Neural cell (in vitro differentiated cells): Measurements from ENCODE around the gene RAB6A. TPM values are rescaled to one million over a fixed set of nuclear protein-coding genes. Genes with fewer than 3 reads are reported as not detected.

Source experiments
- H2AFZ ChIP-seq: fragments of 200-600, 300-800 bp; sonication (generic), shearing (Covaris generic); 2 replicates; pipeline ENCODE4 v1.6.0; 2014; ENCODE audit warnings: low read depth, mild to moderate bottlenecking, antibody characterized with exemption, low read length, moderate library complexity
- H3F3A ChIP-seq: fragments of 200-600 bp; shearing (Covaris generic); 2 replicates; pipeline ENCODE4 v1.6.1; 2016; ENCODE audit warnings: mild to moderate bottlenecking, moderate library complexity, mixed read lengths, antibody characterized with exemption, low read length; ENCODE audit not compliant: insufficient read depth, poor library complexity, severe bottlenecking
- H3K27ac ChIP-seq: fragments of 200-600, 300-800 bp; sonication (generic), shearing (Covaris generic); 2 replicates; pipeline ENCODE4 v1.5.1; 2014; ENCODE audit warnings: mild to moderate bottlenecking, low read length, moderate library complexity
- H3K27me3 ChIP-seq: fragments of 300-800, 200-600 bp; sonication (generic), shearing (Covaris generic); 2 replicates; pipeline ENCODE4 v1.6.0; 2014; ENCODE audit warnings: mild to moderate bottlenecking, low read depth, low read length, moderate library complexity; ENCODE audit not compliant: insufficient read depth
- H3K36me3 ChIP-seq: fragments of 300-800, 200-600 bp; sonication (generic), shearing (Covaris generic); 2 replicates; pipeline ENCODE4 v1.5.1; 2014; ENCODE audit warnings: mild to moderate bottlenecking, antibody characterized with exemption, low read length, moderate library complexity; ENCODE audit not compliant: insufficient read depth
- H3K4me2 ChIP-seq: fragments of 300-800, 200-600 bp; sonication (generic), shearing (Covaris generic); 2 replicates; pipeline ENCODE4 v1.6.0; 2014; ENCODE audit warnings: mild to moderate bottlenecking, low read length
- H3K4me3 ChIP-seq: fragments of 300-800, 200-600 bp; sonication (generic), shearing (Covaris generic); 2 replicates; pipeline ENCODE4 v1.5.1; 2014; ENCODE audit warnings: mild to moderate bottlenecking, low read length, moderate library complexity
- H3K79me2 ChIP-seq: fragments of 200-600 bp; shearing (Covaris generic); replicated peaks from 2 replicates; pipeline ENCODE4 v1.6.0; 2014; ENCODE audit warnings: mild to moderate bottlenecking, low read length, moderate library complexity; ENCODE audit not compliant: insufficient read depth
- H3K9ac ChIP-seq: fragments of 300-800, 200-600 bp; sonication (generic), shearing (Covaris generic); 2 replicates; pipeline ENCODE4 v1.6.1; 2016; ENCODE audit warnings: mild to moderate bottlenecking, low read length, mixed read lengths
- H3K9me2 ChIP-seq: fragments of 200-600 bp; shearing (Covaris generic); 2 replicates; pipeline ENCODE4 v1.6.1; 2016; ENCODE audit warnings: mild to moderate bottlenecking, low read length, mixed read lengths; ENCODE audit not compliant: insufficient read depth
- H3K9me3 ChIP-seq: fragments of 200-600, 300-800 bp; sonication (generic), shearing (Covaris generic); 2 replicates; pipeline ENCODE4 v1.6.1; 2016; ENCODE audit warnings: mild to moderate bottlenecking, mixed run types, low read length, moderate library complexity, mixed read lengths
- H4K20me1 ChIP-seq: fragments of 200-600 bp; shearing (Covaris generic); 2 replicates; pipeline ENCODE4 v1.6.1; 2016; ENCODE audit warnings: mild to moderate bottlenecking, mixed run types; ENCODE audit not compliant: insufficient read depth
- EP300 ChIP-seq: fragments of 450-650 bp; conservative IDR thresholded peaks from 2 replicates; pipeline ENCODE4 v1.6.1; 2014; ENCODE audit warnings: antibody characterized with exemption, mild to moderate bottlenecking, moderate library complexity; ENCODE audit not compliant: poor library complexity, severe bottlenecking
- EZH2 ChIP-seq: fragments of 200-600, 300-800 bp; shearing (Covaris generic), sonication (generic); IDR thresholded peaks from 2 replicates; pipeline ENCODE4 v1.6.1; 2014; ENCODE audit warnings: antibody characterized with exemption, low read length, borderline replicate concordance, mild to moderate bottlenecking; ENCODE audit not compliant: insufficient read depth, poor library complexity, severe bottlenecking
- MXI1 ChIP-seq: fragments of 450-650 bp; conservative IDR thresholded peaks from 2 replicates; pipeline ENCODE4 v1.6.1; 2014; ENCODE audit warnings: antibody characterized with exemption, mild to moderate bottlenecking; ENCODE audit not compliant: poor library complexity, severe bottlenecking
- POLR2AphosphoS5 ChIP-seq: IDR thresholded peaks from 2 replicates; pipeline ENCODE4 v1.6.1; 2012
- RAD21 ChIP-seq: fragments of 450-650 bp; conservative IDR thresholded peaks from 2 replicates; pipeline ENCODE4 v1.6.1; 2014; ENCODE audit warnings: antibody characterized with exemption, mild to moderate bottlenecking, moderate library complexity
- REST ChIP-seq: IDR thresholded peaks from 2 replicates; pipeline ENCODE4 v1.6.1; 2012; ENCODE audit warnings: borderline replicate concordance
- SMC3 ChIP-seq: fragments of 450-650 bp; conservative IDR thresholded peaks from 2 replicates; pipeline ENCODE4 v1.6.1; 2014; ENCODE audit warnings: antibody characterized with exemption, mild to moderate bottlenecking, moderate library complexity; ENCODE audit not compliant: poor library complexity
- TAF1 ChIP-seq: IDR thresholded peaks from 2 replicates; pipeline ENCODE4 v1.6.1; 2012; ENCODE audit warnings: low read depth
- polyA plus RNA-seq: library from polyadenylated mRNA; depleted of rRNA; stranded (reverse); fragments of >200 nt; gene quantifications from 2 replicates; pipeline ENCODE4 v1.2.3, GENCODE V29; 2014
- TF ChIP-seq, protein P1 (sequence below): fragments of 450-650 bp; IDR thresholded peaks from 2 replicates; pipeline ENCODE4 v1.5.1; 2014; ENCODE audit warnings: antibody characterized with exemption, mild to moderate bottlenecking, moderate library complexity; ENCODE audit not compliant: poor library complexity, severe bottlenecking

The RAB6A gene
- polyA plus RNA-seq, 1 donor from 2014 or later = 155 TPM

DNA sequence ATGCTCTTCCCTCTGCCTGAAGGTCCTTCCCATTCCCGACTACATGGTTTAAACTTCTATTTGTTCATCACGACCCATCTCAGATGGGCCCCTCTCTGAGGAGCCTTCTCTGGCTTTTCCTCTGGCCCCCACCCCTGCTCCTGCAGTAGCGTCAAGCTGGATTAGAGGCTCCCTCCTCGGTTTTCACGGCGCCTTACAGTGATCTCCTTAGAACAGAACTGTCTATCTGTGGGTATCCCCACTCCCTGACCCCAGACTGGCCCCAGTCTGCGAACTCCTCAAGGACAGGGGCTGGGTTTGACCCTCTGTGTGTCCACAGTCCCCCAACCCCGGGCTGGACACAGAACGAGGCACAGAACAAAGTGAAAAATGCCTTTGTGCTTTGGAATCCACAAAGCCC lies 111.7 kb downstream of the RAB6A start:
- H3K4me3 ChIP-seq = no peak overlapping the region
- no peaks in the 10 kb centered on the region for H3K27me3 ChIP-seq
- TF ChIP-seq TAF1 = no peak
- no peak for TF ChIP-seq POLR2AphosphoS5
- no peak for TF ChIP-seq SMC3
- no peak for TF ChIP-seq EZH2
- no peak for TF ChIP-seq REST
- no peak for TF ChIP-seq MXI1
- TF ChIP-seq, protein P1, sequence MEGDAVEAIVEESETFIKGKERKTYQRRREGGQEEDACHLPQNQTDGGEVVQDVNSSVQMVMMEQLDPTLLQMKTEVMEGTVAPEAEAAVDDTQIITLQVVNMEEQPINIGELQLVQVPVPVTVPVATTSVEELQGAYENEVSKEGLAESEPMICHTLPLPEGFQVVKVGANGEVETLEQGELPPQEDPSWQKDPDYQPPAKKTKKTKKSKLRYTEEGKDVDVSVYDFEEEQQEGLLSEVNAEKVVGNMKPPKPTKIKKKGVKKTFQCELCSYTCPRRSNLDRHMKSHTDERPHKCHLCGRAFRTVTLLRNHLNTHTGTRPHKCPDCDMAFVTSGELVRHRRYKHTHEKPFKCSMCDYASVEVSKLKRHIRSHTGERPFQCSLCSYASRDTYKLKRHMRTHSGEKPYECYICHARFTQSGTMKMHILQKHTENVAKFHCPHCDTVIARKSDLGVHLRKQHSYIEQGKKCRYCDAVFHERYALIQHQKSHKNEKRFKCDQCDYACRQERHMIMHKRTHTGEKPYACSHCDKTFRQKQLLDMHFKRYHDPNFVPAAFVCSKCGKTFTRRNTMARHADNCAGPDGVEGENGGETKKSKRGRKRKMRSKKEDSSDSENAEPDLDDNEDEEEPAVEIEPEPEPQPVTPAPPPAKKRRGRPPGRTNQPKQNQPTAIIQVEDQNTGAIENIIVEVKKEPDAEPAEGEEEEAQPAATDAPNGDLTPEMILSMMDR = no peak
- TF ChIP-seq RAD21 = no peak
- TF ChIP-seq EP300 = no peak
- no peak overlapping the region for H3K4me2 ChIP-seq
- no peak overlapping the region for H2AFZ ChIP-seq
- no peak overlapping the region for H3K9ac ChIP-seq
- no peaks in the 10 kb centered on the region for H3F3A ChIP-seq
- no peak overlapping the region for H3K27ac ChIP-seq
- H3K36me3 ChIP-seq = no peaks in the 10 kb centered on the region
- H4K20me1 ChIP-seq = no peaks in the 10 kb centered on the region
- no peaks in the 10 kb centered on the region for H3K79me2 ChIP-seq
- no peaks in the 10 kb centered on the region for H3K9me3 ChIP-seq
- no peaks in the 10 kb centered on the region for H3K9me2 ChIP-seq

GRCh38 chr11:73648571-73649046 lies 112.3 kb downstream of the RAB6A start:
- no peaks in the 10 kb centered on the region for H3K27me3 ChIP-seq
- H2AFZ ChIP-seq = no peak overlapping the region
- H3K4me3 ChIP-seq = no peak overlapping the region
- no peak overlapping the region for H3K9ac ChIP-seq
- no peak overlapping the region for H3K4me2 ChIP-seq
- H3K9me2 ChIP-seq = no peaks in the 10 kb centered on the region
- H4K20me1 ChIP-seq = no peaks in the 10 kb centered on the region
- no peaks in the 10 kb centered on the region for H3F3A ChIP-seq
- no peaks in the 10 kb centered on the region for H3K79me2 ChIP-seq
- no peaks in the 10 kb centered on the region for H3K36me3 ChIP-seq
- H3K9me3 ChIP-seq = no peaks in the 10 kb centered on the region
- no peak for TF ChIP-seq TAF1
- TF ChIP-seq, protein P1 = no peak
- TF ChIP-seq RAD21 = no peak
- TF ChIP-seq POLR2AphosphoS5 = no peak
- no peak overlapping the region for H3K27ac ChIP-seq
